SK-MEL-5 (cell line): Measurements from ENCODE around the gene IGF2BP3. TPM values are rescaled to one million over a fixed set of nuclear protein-coding genes. Genes with fewer than 3 reads are reported as not detected.
"Not testable (repeated sequence)": the region's sequence is repeated elsewhere in the genome, so short reads cannot be mapped to it uniquely, and the experiment has no call there.

Experiments
- DNase-seq: peaks from one replicate; pipeline ENCODE4 v3.0.0-alpha.2; 2016; ENCODE audit warnings: low read depth, low spot score
- in situ Hi-C: cut with HindIII; loops from 2 replicates; pipeline ENCODE4 v1.10.0; 2016; ENCODE audit warnings: low sequenced_read_pairs, high pct_unique_total_duplicates, low pct_unique_long_range_greater_than_20kb
- total RNA-seq: library from RNA; depleted of rRNA; stranded (reverse); fragments of >200 nt; shearing (Covaris generic); gene quantifications from 2 replicates; pipeline ENCODE4 v1.2.3, GENCODE V29; 2014

The IGF2BP3 gene
- total RNA-seq, 1 experiment from 2014 or later, result 69.0 TPM

GRCh38 chr7:23449941-23450340 is 20.4 kb downstream of the IGF2BP3 start:
- in situ Hi-C loops, result no loop called here

GRCh38 chr7:23445326-23445725 is 25.0 kb downstream of the IGF2BP3 start:
- DNase-seq, result no peak
- in situ Hi-C loops, result no loop called here

More at GRCh38 chr7:23449941-23450340, 20.4 kb downstream of the IGF2BP3 start:
- no peak for DNase-seq

GRCh38 chr7:23443974-23444373 is 26.3 kb downstream of the IGF2BP3 start:
- no peak for DNase-seq
- in situ Hi-C loops, result no loop called here

GRCh38 chr7:23438171-23438570 is 32.1 kb downstream of the IGF2BP3 start:
- DNase-seq, result no peak
- in situ Hi-C loops, result no loop called here

- no peak for DNase-seq
- in situ Hi-C loops, result no loop called here
These were observed 36.0 kb downstream of the IGF2BP3 start for GRCh38 chr7:23434147-23434917.

- in situ Hi-C loops, result no loop called here
- no peak for DNase-seq
These were observed 38.5 kb downstream of the IGF2BP3 start for GRCh38 chr7:23431702-23432199.

GRCh38 chr7:23430893-23431259 is 39.4 kb downstream of the IGF2BP3 start:
- no peak for DNase-seq
- in situ Hi-C loops, result no loop called here

- DNase-seq, result no peak
- in situ Hi-C loops, result no loop called here
These were observed 43.4 kb downstream of the IGF2BP3 start for GRCh38 chr7:23426876-23427275.

- in situ Hi-C loops, result loop anchor here (25.0 kb wide), 1 partner anchor 89 kb away; no protein-coding TSS in a partner anchor
These were observed 47.4 kb downstream of the IGF2BP3 start for GRCh38 chr7:23422909-23423308.

GRCh38 chr7:23422384-23422783 is 47.9 kb downstream of the IGF2BP3 start:
- DNase-seq, result no peak
- in situ Hi-C loops, result loop anchor here (25.0 kb wide), 1 partner anchor 90 kb away; no protein-coding TSS in a partner anchor

More at GRCh38 chr7:23422909-23423308, 47.4 kb downstream of the IGF2BP3 start:
- no peak for DNase-seq

- DNase-seq, result no peak
- in situ Hi-C loops, result loop anchor here (25.0 kb wide), 1 partner anchor 92 kb away; no protein-coding TSS in a partner anchor
These were observed 50.4 kb downstream of the IGF2BP3 start for GRCh38 chr7:23419845-23420244.

GRCh38 chr7:23419160-23419559 is 51.1 kb downstream of the IGF2BP3 start:
- in situ Hi-C loops, result loop anchor here (25.0 kb wide), 1 partner anchor 93 kb away; no protein-coding TSS in a partner anchor

GRCh38 chr7:23418046-23418445 is 52.2 kb downstream of the IGF2BP3 start:
- DNase-seq, result peak; percentile 41
- in situ Hi-C loops, result loop anchor here (25.0 kb wide), 1 partner anchor 94 kb away; no protein-coding TSS in a partner anchor

More at GRCh38 chr7:23419160-23419559, 51.1 kb downstream of the IGF2BP3 start:
- no peak for DNase-seq

- DNase-seq, result no peak
- in situ Hi-C loops, result loop anchor here (25.0 kb wide), 1 partner anchor 97 kb away; no protein-coding TSS in a partner anchor
These were observed 55.1 kb downstream of the IGF2BP3 start for GRCh38 chr7:23415198-23415597.

- no peak for DNase-seq
- in situ Hi-C loops, result loop anchor here (25.0 kb wide), 1 partner anchor 102 kb away; no protein-coding TSS in a partner anchor
These were observed 59.7 kb downstream of the IGF2BP3 start for GRCh38 chr7:23410446-23411183.

GRCh38 chr7:23406564-23406963 is 63.7 kb downstream of the IGF2BP3 start:
- DNase-seq, result not testable (repeated sequence)
- in situ Hi-C loops, result loop anchor here (25.0 kb wide), 1 partner anchor 106 kb away; no protein-coding TSS in a partner anchor

- in situ Hi-C loops, result loop anchor here (25.0 kb wide), 1 partner anchor 107 kb away; no protein-coding TSS in a partner anchor
- DNase-seq, result no peak
These were observed 65.1 kb downstream of the IGF2BP3 start for GRCh38 chr7:23405240-23405618.
